Mucosa of stomach (tissue), 1 donor: Measurements from ENCODE around the gene KIRREL3.
"Not testable (repeated sequence)": the region's sequence is repeated elsewhere in the genome, so short reads cannot be mapped to it uniquely, and the experiment has no call there.

ENCODE experiments used
- H3K27me3 ChIP-seq: one replicate; pipeline ENCODE4 v1.7.0; 2013; ENCODE audit warnings: mild to moderate bottlenecking, low read length; ENCODE audit not compliant: control insufficient read depth, insufficient read depth
- H3K36me3 ChIP-seq: one replicate; pipeline ENCODE4 v1.7.0; 2013; ENCODE audit warnings: low read length; ENCODE audit not compliant: control insufficient read depth, insufficient read depth
- H3K4me1 ChIP-seq: one replicate; pipeline ENCODE4 v1.7.0; 2013; ENCODE audit warnings: mild to moderate bottlenecking, low read length; ENCODE audit not compliant: control insufficient read depth, insufficient read depth
- H3K4me3 ChIP-seq: one replicate; pipeline ENCODE4 v1.7.0; 2013; ENCODE audit warnings: low read length
- H3K9ac ChIP-seq: one replicate; pipeline ENCODE4 v1.7.0; 2013; ENCODE audit warnings: mild to moderate bottlenecking, low read length, moderate library complexity
- H3K9me3 ChIP-seq: one replicate; pipeline ENCODE4 v1.7.0; 2013; ENCODE audit warnings: mild to moderate bottlenecking, low read length, moderate library complexity; ENCODE audit not compliant: control insufficient read depth
- donor health status: Pancreatic carcinoma.

Gene KIRREL3

DNA sequence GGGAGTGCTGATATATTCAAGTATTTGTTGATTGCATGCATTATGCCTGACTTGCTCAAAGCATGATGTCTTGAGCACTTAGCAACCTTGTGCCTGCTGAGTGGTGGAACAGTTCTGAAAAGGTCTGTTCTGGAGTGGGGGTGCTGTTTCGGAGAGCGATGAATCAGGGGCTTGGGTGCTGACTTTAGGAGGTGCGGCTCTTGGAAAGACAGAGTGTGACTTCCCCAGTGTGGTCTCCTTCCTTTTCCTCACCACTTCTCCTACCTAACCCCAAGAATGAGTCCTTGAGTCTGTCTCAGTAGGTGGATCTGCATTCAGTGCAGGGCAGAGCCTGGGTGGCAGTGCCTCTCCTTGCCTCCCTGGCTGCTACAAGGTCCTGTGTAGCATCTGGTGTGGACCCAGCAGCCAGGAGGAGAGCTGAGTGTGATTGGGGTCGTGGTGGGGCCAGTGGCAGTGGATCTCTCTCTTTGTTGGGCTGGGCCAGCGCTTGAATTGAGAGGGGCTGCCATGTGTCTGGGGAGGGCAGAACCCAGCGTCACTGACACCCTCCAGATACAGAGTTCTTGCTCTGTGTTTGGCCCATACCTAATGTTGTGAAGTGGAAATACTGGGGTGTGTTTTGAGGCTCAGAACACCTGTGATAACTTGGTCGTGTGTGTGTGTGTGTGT is 609.1 kb downstream of the KIRREL3 start:
- Histone ChIP-seq H3K4me1 (peaks cover 15% of the 10 kb centered on the region), H3K9ac (no peak overlapping the region), H3K9me3 (no peaks in the 10 kb centered on the region), H3K27me3 (no peaks in the 10 kb centered on the region), H3K36me3 (no peaks in the 10 kb centered on the region), H3K4me3 (no peak overlapping the region)

DNA sequence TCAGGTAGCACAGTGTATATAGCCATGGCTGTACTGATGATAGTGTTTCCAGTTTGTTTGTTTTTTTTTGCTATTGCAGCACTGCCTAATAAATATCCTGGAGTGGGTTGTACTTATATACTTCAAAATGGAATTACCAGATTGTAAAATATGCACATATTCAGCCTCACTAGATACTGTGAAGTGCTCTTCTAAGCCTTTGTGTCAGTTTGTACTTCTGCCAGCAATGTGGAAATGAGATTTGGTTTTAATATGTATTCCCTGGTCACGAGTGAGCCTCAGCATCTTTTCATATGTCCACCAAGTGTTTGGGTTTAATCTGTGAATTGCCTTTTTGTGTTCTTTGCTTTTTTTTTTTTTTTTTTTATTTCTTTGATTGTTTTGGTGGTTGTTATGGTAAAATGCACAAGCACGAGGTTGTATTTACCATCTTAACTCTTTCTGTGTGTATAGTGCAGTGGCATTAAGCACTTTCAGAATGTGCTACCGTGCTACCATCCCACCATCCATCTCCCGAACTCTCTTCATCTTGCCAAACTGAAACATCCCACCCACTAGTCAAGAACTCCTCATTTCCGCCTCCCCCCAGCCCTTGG is 610.2 kb downstream of the KIRREL3 start:
- Histone ChIP-seq H3K4me1 (peaks cover 21% of the 10 kb centered on the region), H3K36me3 (no peaks in the 10 kb centered on the region), H3K27me3 (no peaks in the 10 kb centered on the region), H3K9me3 (no peaks in the 10 kb centered on the region), H3K9ac (no peak overlapping the region), H3K4me3 (no peak overlapping the region)

DNA sequence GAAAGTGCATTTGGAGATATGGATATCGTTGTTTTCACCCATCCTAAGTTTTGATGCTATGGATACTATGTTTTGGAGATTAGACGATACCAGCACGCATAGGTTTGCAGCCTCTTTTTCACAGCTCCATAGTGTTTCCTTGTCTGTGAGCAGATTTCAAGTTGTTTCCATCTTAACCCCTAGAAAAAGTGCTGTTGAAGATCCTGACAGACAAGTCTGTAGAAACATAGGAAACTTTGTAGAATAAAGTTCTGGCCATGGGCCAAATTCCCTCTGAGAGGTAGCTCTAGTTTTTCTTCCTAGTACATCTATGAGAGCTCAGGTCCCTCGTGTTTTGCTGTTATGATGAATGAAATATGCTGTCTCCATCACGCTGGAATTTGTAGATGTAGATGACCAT is 612.7 kb downstream of the KIRREL3 start:
- Histone ChIP-seq H3K9ac (no peak overlapping the region), H3K4me3 (no peak overlapping the region), H3K36me3 (no peaks in the 10 kb centered on the region), H3K27me3 (no peaks in the 10 kb centered on the region), H3K4me1 (peaks cover 31% of the 10 kb centered on the region), H3K9me3 (no peaks in the 10 kb centered on the region)

DNA sequence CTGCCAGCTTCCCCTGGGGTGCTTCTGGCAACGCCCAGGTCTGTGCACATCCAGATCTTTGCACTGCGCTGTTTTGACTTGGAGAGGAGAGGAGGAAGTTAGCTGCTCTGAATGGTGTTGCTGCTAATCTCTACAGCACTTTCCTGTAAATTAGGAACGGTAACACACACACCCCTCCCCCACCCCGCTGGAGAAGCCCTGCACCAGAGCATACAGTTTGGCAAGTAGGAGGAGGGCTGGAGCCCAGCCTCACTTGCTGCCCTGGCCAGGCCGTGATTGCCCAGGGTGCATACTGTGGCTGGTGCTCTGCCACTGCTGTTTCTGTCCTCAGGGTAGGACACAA is 613.9 kb downstream of the KIRREL3 start:
- H3K27me3 ChIP-seq, H3K9ac ChIP-seq, H3K4me3 ChIP-seq, H3K9me3 ChIP-seq, H3K36me3 ChIP-seq: not testable (repeated sequence)
- peaks cover 25% of the 10 kb centered on the region for H3K4me1 ChIP-seq

DNA sequence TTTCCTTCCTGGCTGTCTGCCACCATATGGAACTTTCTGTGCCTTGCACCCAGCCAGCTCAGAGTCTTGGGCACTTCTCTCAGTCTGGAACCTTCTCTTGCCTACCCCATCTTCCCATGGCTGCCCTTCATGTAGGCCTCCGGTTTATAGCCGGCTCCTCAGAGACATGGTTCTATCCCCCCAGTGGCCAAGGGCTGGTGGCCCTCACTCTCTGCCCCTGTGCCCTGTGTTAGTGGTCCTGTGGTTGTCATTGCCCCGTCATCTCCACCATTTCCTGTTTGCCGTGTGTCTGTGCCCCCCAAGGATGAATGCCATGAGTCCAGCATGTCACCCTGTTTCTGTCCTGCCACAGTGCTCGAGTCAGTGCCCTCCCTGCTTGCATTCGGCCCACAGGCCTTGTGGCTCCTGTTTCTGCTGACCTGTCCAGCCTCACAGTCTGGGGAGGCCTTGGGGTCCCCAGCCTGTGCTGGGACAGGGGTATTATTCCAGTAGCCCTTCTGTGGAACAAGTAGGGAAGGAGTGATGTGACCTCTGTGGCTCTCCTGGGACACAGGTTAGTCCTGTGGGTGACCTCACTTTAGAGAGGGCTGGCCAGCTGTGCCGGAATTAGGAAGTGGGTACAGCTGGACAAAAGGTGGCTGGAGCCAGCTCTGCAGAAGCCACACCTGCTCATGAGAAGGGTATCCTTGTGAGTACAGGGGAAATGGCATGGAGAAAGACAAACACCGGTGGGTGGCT is 614.4 kb downstream of the KIRREL3 start:
- H3K27me3 ChIP-seq, result no peaks in the 10 kb centered on the region
- no peak overlapping the region for H3K9ac ChIP-seq
- no peak overlapping the region for H3K4me3 ChIP-seq
- H3K9me3 ChIP-seq, result no peaks in the 10 kb centered on the region
- H3K4me1 ChIP-seq, result peaks cover 25% of the 10 kb centered on the region
- H3K36me3 ChIP-seq, result no peaks in the 10 kb centered on the region

DNA sequence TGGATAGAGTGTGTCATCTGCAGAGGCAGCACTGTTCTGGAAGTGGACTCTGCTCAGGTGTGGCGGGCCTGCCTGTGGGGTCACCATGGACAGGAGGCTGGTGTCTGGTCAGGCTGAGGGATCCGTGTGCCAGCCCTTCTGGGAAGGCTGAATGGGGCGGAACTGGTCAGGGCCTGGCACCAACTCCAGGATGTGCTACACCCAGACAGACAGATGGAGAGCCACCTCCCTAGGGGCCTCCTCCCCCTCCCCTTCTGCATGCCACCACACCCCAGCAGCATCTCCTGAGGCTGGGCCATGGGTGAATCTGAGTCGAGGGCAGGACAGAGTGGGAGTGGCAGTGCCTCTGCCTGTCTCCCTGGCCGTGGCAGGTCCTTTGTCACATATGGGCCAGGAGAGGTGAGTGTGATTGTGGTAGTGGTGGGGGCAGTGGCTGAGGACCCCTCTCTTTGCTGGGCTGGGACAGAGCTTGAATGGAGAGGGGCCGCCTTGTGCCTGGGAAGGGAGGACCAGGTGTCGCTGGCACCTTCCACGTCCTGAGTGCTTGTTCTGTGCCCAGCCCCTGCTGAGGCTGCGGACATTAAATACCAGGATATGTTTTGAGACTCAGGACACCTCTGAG is 616.0 kb downstream of the KIRREL3 start:
- Histone ChIP-seq H3K9ac (no peak overlapping the region), H3K9me3 (no peaks in the 10 kb centered on the region), H3K27me3 (no peaks in the 10 kb centered on the region), H3K36me3 (no peaks in the 10 kb centered on the region), H3K4me1 (peaks cover 25% of the 10 kb centered on the region), H3K4me3 (no peak overlapping the region)

DNA sequence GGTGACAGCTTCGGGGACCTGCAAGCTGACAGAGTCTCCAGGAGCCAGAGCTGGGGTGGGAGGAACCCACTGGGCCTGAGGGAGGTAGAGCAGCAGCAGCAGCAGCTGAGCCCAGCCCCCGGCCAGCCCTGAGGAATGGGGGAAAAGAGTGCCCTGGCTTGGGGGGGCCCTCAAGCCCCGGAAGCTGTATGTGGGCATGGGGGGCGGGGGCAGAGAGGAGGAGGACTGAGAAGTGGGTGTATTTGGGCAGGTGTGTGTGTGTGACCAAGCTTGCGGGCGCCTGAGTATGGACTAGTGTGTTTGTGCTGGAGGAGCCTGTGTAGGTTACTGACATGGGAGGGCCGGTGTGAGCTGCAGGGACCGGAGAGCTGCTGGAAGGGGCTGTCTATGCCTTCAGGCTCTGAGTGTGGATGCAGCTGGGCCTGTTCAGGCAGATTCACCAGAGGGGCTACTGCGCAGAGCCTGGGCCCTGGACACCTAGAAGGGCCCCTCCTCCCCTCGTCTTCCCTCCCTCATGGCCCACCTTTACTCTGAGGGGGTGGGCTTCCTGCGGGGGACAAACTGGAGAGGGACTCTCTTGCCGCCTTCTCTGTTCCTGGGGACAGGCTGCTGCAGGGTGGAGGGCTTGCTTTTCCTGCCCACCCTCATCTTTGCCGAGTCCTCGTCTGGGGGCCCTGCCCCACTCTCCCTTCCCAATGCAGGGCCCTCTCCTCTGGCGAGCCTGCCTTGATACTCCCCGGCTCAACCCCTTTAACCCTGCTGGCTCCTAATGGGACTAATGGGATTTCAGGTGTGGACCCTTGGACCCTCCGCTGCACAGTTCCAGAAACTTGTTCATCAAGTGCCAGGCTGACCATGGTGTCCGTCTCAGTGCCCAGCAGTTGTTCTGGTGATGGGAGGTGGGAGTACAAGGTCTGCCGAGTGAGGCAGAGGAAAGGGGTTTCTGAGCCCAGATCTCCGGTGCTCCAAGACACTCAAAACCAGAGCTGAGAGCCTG is 616.9 kb downstream of the KIRREL3 start:
- Histone ChIP-seq H3K4me1 (peaks cover 25% of the 10 kb centered on the region), H3K27me3 (no peaks in the 10 kb centered on the region), H3K9me3 (no peaks in the 10 kb centered on the region), H3K9ac (no peak overlapping the region), H3K4me3 (no peak overlapping the region), H3K36me3 (no peaks in the 10 kb centered on the region)

DNA sequence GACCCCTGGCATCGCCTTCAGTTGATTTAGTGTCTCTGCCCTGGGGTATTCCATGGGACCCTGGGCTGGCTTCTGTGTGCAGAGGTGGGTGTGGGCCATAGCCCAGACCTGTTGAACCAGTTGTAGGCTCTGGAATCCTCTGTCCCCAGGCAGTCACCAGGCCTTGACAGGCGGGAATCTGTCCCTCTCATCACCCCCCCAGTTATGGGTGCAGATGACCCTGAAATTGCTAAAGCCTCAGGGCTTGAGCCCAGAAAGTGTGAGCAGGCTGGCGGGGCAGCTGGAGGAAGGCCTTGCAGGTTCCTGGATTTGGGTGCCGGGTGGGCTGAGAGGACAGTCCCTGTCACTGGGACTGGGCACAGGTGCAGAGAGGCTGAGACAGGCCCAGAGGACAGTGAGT is 617.9 kb downstream of the KIRREL3 start:
- not testable (repeated sequence) for H3K9me3 ChIP-seq, H3K36me3 ChIP-seq, H3K4me3 ChIP-seq, H3K9ac ChIP-seq, H3K27me3 ChIP-seq
- H3K4me1 ChIP-seq, result peaks cover 25% of the 10 kb centered on the region

DNA sequence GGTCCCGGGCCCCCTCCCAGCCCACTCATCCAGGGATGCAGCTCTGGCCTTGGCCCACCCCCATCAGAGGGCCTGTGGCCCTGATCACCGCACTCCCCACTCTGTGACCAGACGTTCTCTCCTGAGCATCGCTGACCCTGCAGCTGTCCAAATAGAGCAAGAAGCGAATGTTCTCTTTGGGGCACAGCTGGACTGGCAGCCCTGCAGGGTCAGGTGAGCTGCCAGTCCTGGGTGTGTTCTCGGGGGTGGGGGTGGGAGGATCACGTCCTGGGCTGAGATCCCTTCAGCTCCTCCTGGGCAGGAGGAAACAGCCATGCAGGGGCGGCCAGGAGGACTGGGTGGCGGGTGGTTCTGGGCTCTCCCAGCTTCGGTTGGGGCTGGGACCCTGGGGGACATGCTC is 618.6 kb downstream of the KIRREL3 start:
- peaks cover 22% of the 10 kb centered on the region for H3K4me1 ChIP-seq

DNA sequence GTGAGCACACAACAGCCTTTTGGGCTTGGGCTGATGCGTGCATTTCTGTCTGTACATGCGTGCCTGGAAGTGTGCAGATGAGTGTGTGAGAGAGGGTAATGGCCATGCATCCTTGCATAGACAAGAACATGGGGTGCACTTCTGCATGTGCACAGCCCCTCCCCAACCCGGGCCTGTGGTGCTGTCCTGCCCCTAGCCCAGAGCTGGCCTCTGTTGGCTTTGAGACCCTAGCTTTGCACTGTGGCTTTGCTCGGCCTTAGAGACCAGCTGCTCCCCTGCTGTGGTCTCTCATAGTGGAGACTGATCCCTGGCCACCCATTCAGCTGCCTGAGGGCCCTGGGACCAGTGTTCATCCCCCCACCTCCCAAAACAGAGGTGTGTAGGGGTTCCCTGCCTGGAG is 619.7 kb downstream of the KIRREL3 start:
- Histone ChIP-seq H3K9me3 (no peaks in the 10 kb centered on the region), H3K4me3 (no peak overlapping the region), H3K4me1 (peaks cover 11% of the 10 kb centered on the region), H3K36me3 (no peaks in the 10 kb centered on the region), H3K9ac (no peak overlapping the region), H3K27me3 (no peaks in the 10 kb centered on the region)

More for the DNA sequence above, 618.6 kb downstream of the KIRREL3 start:
- H3K9ac ChIP-seq, H3K9me3 ChIP-seq, H3K27me3 ChIP-seq, H3K4me3 ChIP-seq, H3K36me3 ChIP-seq: not testable (repeated sequence)

DNA sequence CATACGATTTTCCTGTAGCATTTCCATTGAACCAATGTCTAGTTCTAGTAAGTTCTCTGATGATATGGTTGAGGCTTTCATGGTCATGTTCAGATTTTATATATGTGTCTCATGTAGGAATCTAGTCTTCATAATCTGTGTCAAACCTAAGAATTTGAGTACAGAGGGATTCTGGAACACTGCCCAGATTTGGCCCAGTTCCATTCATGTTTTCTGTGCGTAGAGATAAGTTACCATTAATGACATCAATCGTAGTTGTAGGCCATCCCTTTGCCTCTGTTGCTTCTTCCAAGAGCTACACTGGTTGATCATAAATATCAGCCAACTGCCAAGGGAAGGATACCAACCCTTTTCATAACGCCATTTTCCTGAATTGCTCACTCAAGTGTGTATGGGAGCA is 621.8 kb downstream of the KIRREL3 start:
- no peaks in the 10 kb centered on the region for H3K9me3 ChIP-seq
- H3K9ac ChIP-seq, result no peak overlapping the region
- H3K4me1 ChIP-seq, result peaks cover 6% of the 10 kb centered on the region
- no peak overlapping the region for H3K4me3 ChIP-seq
- no peaks in the 10 kb centered on the region for H3K36me3 ChIP-seq
- H3K27me3 ChIP-seq, result no peaks in the 10 kb centered on the region
